SK-N-SH (cell line): ENCODE results near the gene PELI2.

ENCODE experiments used
- CHD2 ChIP-seq: fragments of 150-350 bp; IDR thresholded peaks from 2 replicates; pipeline ENCODE4 v1.6.1; 2018; ENCODE audit warnings: low read length; ENCODE audit not compliant: partially characterized antibody
- CTCF ChIP-seq: fragments of 200-600 bp; sonication (generic); IDR thresholded peaks from 2 replicates; pipeline ENCODE4 v1.6.1; 2017; ENCODE audit warnings: antibody characterized with exemption, mild to moderate bottlenecking, moderate library complexity
- NRF1 ChIP-seq: IDR thresholded peaks from 2 replicates; pipeline ENCODE4 v1.6.1; 2012; ENCODE audit warnings: low read depth, mild to moderate bottlenecking, low read length
- YY1 ChIP-seq: IDR thresholded peaks from 2 replicates; pipeline ENCODE4 v1.4.0; 2012; ENCODE audit warnings: low read depth, mild to moderate bottlenecking

DNA sequence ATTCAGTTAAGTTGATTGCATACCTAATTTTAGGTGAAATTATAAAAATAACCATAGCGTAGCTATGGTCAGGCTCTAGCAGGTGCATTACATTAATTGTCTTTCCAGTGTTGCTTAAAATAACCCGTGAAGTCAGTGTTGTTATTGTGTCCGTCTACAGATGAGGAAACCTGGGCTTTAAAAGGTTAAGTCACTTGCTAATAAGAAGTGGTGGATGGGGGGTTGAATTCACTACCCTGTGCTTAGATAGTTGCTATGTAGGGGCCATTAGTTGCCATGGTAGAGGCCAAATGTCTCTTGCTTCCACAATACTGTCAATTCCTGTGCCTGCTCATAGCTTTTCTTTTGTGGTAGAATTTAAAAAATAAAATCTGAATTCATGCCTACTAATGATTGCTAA is 174.8 kb downstream of the PELI2 start:
- no peak for TF ChIP-seq CTCF
- TF ChIP-seq YY1 = no peak
- no peak for TF ChIP-seq CHD2
- no peak for TF ChIP-seq NRF1
